HG03060 (cell line): ENCODE measurements around the gene CHRM2.

ENCODE experiments used
- ATAC-seq: cut with Tn5 transposase; IDR thresholded peaks from one replicate; pipeline ENCODE4 v1.9.1; 2021; ENCODE audit warnings: low read depth, moderate number of reproducible peaks; ENCODE audit not compliant: unreplicated experiment

Gene CHRM2

GRCh38 chr7:136891850-136892249 lies 23.4 kb downstream of the CHRM2 start:
- no peak for ATAC-seq

- no peak for ATAC-seq
Observed at GRCh38 chr7:136894789-136895188, 26.3 kb downstream of the CHRM2 start.

- no peak for ATAC-seq
Observed at GRCh38 chr7:136897676-136898075, 29.2 kb downstream of the CHRM2 start.

GRCh38 chr7:136900005-136900404 lies 31.6 kb downstream of the CHRM2 start:
- no peak for ATAC-seq

- no peak for ATAC-seq
Observed at GRCh38 chr7:136910771-136911170, 42.3 kb downstream of the CHRM2 start.

- no peak for ATAC-seq
Observed at GRCh38 chr7:136911344-136911743, 42.9 kb downstream of the CHRM2 start.

GRCh38 chr7:136912339-136912738 lies 43.9 kb downstream of the CHRM2 start:
- ATAC-seq: no peak

- ATAC-seq: no peak
Observed at GRCh38 chr7:136914016-136914415, 45.6 kb downstream of the CHRM2 start.

GRCh38 chr7:136919820-136920219 lies 51.4 kb downstream of the CHRM2 start:
- no peak for ATAC-seq

GRCh38 chr7:136923111-136923667 lies 54.7 kb downstream of the CHRM2 start:
- ATAC-seq: no peak

- no peak for ATAC-seq
Observed at GRCh38 chr7:136925044-136925443, 56.6 kb downstream of the CHRM2 start.

- no peak for ATAC-seq
Observed at GRCh38 chr7:136925556-136925955, 57.1 kb downstream of the CHRM2 start.

GRCh38 chr7:136931169-136931867 lies 62.9 kb downstream of the CHRM2 start:
- ATAC-seq: no peak

GRCh38 chr7:136937436-136937835 lies 69.0 kb downstream of the CHRM2 start:
- ATAC-seq: no peak

GRCh38 chr7:136938476-136938875 lies 70.0 kb downstream of the CHRM2 start:
- no peak for ATAC-seq

- ATAC-seq: no peak
Observed at GRCh38 chr7:136940122-136940521, 71.7 kb downstream of the CHRM2 start.

GRCh38 chr7:136940917-136941316 lies 72.5 kb downstream of the CHRM2 start:
- no peak for ATAC-seq

- ATAC-seq: no peak
Observed at GRCh38 chr7:136941816-136942215, 73.4 kb downstream of the CHRM2 start.

GRCh38 chr7:136942401-136942800 lies 73.9 kb downstream of the CHRM2 start:
- no peak for ATAC-seq

- no peak for ATAC-seq
Observed at GRCh38 chr7:136942994-136943393, 74.5 kb downstream of the CHRM2 start.

GRCh38 chr7:136947347-136947746 lies 78.9 kb downstream of the CHRM2 start:
- ATAC-seq: no peak

- ATAC-seq: no peak
Observed at GRCh38 chr7:136950331-136950730, 81.9 kb downstream of the CHRM2 start.
